Keratinocyte (primary cell): ENCODE measurements around the gene CYB5A. TPM values are rescaled to one million over a fixed set of nuclear protein-coding genes. Genes with fewer than 3 reads are reported as not detected.

Experiments used
- DNase-seq: peaks from one replicate; pipeline ENCODE4 v3.0.0-alpha.2; 2011; ENCODE audit warnings: low read depth, missing footprints, low spot score
- FAIRE-seq: peaks from 2 replicates; lab custom pipeline; 2011; peaks lifted over from hg19 to GRCh38; lab: Jason Lieb, UNC
- H2AFZ ChIP-seq: 2 replicates; pipeline ENCODE4 v1.6.0; 2012; ENCODE audit warnings: low read length, control low read depth, inconsistent platforms; ENCODE audit not compliant: control insufficient read depth
- H3K27ac ChIP-seq: 2 replicates; pipeline ENCODE4 v1.5.1; 2011; ENCODE audit warnings: low read length; ENCODE audit not compliant: control insufficient read depth, insufficient read depth
- H3K27me3 ChIP-seq: 3 replicates; pipeline ENCODE4 v1.6.0; 2011; ENCODE audit warnings: low read length; ENCODE audit not compliant: control insufficient read depth, insufficient read depth; ENCODE audit errors: extremely low read depth
- H3K36me3 ChIP-seq, 2 experiments: 2 replicates in 1 of 2; 3 replicates in 1 of 2; pipeline ENCODE4 v1.5.1; 2011; ENCODE audit warnings: low read length in 2 of 2, mild to moderate bottlenecking in 1 of 2; ENCODE audit not compliant: control insufficient read depth in 2 of 2, insufficient read depth in 2 of 2; ENCODE audit errors: extremely low read depth in 1 of 2
- H3K4me1 ChIP-seq: 3 replicates; pipeline ENCODE4 v1.5.1; 2011; ENCODE audit warnings: low read length; ENCODE audit not compliant: control insufficient read depth, insufficient read depth; ENCODE audit errors: extremely low read depth
- H3K4me2 ChIP-seq: 3 replicates; pipeline ENCODE4 v1.6.0; 2011; ENCODE audit warnings: low read depth, low read length; ENCODE audit not compliant: control insufficient read depth, insufficient read depth; ENCODE audit errors: extremely low read depth
- H3K4me3 ChIP-seq, 3 experiments: fragments of 200-600 bp in 1 of 3; sonication (generic) in 1 of 3; 2 replicates in 2 of 3; 3 replicates in 1 of 3; pipeline ENCODE4 v1.5.1; 2011 to 2016; ENCODE audit warnings: low read length in 3 of 3, mild to moderate bottlenecking in 3 of 3, control low read depth in 2 of 3, inconsistent platforms in 1 of 3, low read depth in 1 of 3, mixed read lengths in 1 of 3, mixed run types in 1 of 3, moderate library complexity in 1 of 3; ENCODE audit not compliant: control insufficient read depth in 2 of 3, insufficient read depth in 2 of 3; ENCODE audit errors: extremely low read depth in 1 of 3
- H3K79me2 ChIP-seq: 2 replicates; pipeline ENCODE4 v1.6.0; 2012; ENCODE audit warnings: low read length; ENCODE audit not compliant: control insufficient read depth, insufficient read depth
- H3K9ac ChIP-seq: 3 replicates; pipeline ENCODE4 v1.6.0; 2011; ENCODE audit warnings: low read length; ENCODE audit not compliant: control insufficient read depth, insufficient read depth; ENCODE audit errors: extremely low read depth
- H3K9me1 ChIP-seq: 3 replicates; pipeline ENCODE4 v1.6.0; 2011; ENCODE audit warnings: low read length; ENCODE audit not compliant: control insufficient read depth, insufficient read depth; ENCODE audit errors: extremely low read depth
- H3K9me3 ChIP-seq: 2 replicates; pipeline ENCODE4 v1.5.1; 2012; ENCODE audit warnings: low read depth, low read length; ENCODE audit not compliant: control insufficient read depth
- H4K20me1 ChIP-seq: 3 replicates; pipeline ENCODE4 v1.6.0; 2011; ENCODE audit warnings: low read length; ENCODE audit not compliant: control insufficient read depth, insufficient read depth; ENCODE audit errors: extremely low read depth
- EZH2 ChIP-seq: IDR thresholded peaks from one replicate; pipeline ENCODE4 v1.6.1; 2012; ENCODE audit warnings: inconsistent platforms, mild to moderate bottlenecking, low read length, moderate library complexity
- dilution Hi-C: fragments of 300-500 bp; cut with MboI; formaldehyde crosslinking; loops from one replicate; pipeline ENCODE4 v1.7.0; 2020; ENCODE audit warnings: low sequenced_read_pairs; ENCODE audit not compliant: extremely low pct_ligation_motif_present
- polyA plus RNA-seq, 5 experiments: library from polyadenylated mRNA; depleted of rRNA in 3 of 5; stranded (reverse) in 3 of 5; stranded (forward) in 1 of 5; unstranded in 1 of 5; fragments of >200 nt; gene quantifications; 1 replicate in 1 of 5; 2 replicates in 3 of 5; 3 replicates in 1 of 5; pipeline versions ENCODE4 v1.2.1 to v1.2.3, GENCODE V29; 2011 to 2012; ENCODE audit warnings: missing spikeins in 2 of 5, low read depth in 1 of 5, low replicate concordance in 1 of 5
- TF ChIP-seq, protein P1 (sequence below), 3 experiments: IDR thresholded peaks in 1 of 3; conservative IDR thresholded peaks in 1 of 3; optimal IDR thresholded peaks in 1 of 3; 2 replicates in 2 of 3; 3 replicates in 1 of 3; pipeline versions ENCODE3 to v1.5.1; 2011; ENCODE audit warnings: low read length in 3 of 3, mild to moderate bottlenecking in 3 of 3, moderate library complexity in 2 of 3, control low read depth in 1 of 3, inconsistent platforms in 1 of 3; ENCODE audit not compliant: insufficient read depth in 2 of 3; ENCODE audit errors: extremely low read depth in 1 of 3

CYB5A gene
- polyA plus RNA-seq, 1 donor (not counting 4 experiments of a cell fraction or from before 2014, with no cell fraction given) = 49.4 TPM

DNA sequence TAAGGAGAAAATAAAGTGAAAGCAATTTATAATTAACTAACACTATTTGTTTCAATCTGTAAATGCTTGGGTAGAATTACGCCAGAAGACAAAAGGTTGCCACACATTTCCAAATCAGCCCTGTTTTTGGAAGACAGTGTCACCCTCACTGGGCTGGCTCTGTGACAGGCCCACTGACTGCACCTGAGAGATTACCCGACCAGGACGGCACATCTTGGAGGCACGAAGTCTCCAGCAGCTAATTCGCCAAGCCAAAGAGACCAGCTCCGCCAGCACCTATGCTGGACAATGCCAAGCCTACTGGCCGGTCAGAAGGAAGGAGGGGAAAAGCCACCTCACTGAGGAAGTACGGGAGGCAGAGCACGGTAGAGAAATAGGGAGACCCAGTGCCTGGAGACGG, 61.9 kb downstream of the CYB5A start:
- H3K9ac ChIP-seq = no peak overlapping the region
- H4K20me1 ChIP-seq = peaks cover 3% of the 10 kb centered on the region
- H3K4me2 ChIP-seq = no peak overlapping the region
- no peaks in the 10 kb centered on the region for H3K36me3 ChIP-seq
- no peak for TF ChIP-seq EZH2
- TF ChIP-seq, protein P1, sequence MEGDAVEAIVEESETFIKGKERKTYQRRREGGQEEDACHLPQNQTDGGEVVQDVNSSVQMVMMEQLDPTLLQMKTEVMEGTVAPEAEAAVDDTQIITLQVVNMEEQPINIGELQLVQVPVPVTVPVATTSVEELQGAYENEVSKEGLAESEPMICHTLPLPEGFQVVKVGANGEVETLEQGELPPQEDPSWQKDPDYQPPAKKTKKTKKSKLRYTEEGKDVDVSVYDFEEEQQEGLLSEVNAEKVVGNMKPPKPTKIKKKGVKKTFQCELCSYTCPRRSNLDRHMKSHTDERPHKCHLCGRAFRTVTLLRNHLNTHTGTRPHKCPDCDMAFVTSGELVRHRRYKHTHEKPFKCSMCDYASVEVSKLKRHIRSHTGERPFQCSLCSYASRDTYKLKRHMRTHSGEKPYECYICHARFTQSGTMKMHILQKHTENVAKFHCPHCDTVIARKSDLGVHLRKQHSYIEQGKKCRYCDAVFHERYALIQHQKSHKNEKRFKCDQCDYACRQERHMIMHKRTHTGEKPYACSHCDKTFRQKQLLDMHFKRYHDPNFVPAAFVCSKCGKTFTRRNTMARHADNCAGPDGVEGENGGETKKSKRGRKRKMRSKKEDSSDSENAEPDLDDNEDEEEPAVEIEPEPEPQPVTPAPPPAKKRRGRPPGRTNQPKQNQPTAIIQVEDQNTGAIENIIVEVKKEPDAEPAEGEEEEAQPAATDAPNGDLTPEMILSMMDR (optimal IDR thresholded peaks at IDR 0.05 in 1 of 3, IDR thresholded peaks at IDR 0.05 in 1 of 3, conservative IDR thresholded peaks at IDR 0.05 in 1 of 3; ENCODE audit: extremely low read depth in 1 of 3, insufficient read depth in 2 of 3, low read length in 3 of 3) = no peak
- dilution Hi-C loops = no loop called here
- H3K27ac ChIP-seq = no peak overlapping the region
- peaks cover 7% of the 10 kb centered on the region for H3K4me1 ChIP-seq
- no peaks in the 10 kb centered on the region for H3K9me3 ChIP-seq
- no peak overlapping the region for H3K4me3 ChIP-seq
- no peak for DNase-seq
- no peak overlapping the region for H2AFZ ChIP-seq
- H3K79me2 ChIP-seq = no peaks in the 10 kb centered on the region
- no peaks in the 10 kb centered on the region for H3K27me3 ChIP-seq
- H3K9me1 ChIP-seq = no peaks in the 10 kb centered on the region
- FAIRE-seq = no peak

DNA sequence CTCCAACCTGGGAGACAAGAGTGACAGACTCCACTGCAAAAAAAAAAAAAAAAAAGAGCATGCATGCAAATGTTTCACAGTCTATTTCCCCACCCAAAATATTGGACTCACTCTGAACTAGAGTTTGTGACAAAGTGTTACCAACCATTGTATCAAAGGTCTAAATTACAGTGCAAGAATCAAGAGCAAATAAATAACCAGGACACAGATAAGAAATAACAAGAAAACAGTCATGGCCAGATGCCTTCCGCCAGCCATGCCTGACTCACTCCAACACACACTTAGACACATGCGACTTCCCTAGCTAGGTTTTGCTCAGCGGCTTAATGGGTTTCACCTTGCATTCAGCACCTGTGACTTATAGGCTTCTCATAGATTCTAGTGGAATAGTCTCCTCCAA, 62.8 kb downstream of the CYB5A start:
- H3K27me3 ChIP-seq = no peaks in the 10 kb centered on the region
- TF ChIP-seq, protein P1 (optimal IDR thresholded peaks at IDR 0.05 in 1 of 3, IDR thresholded peaks at IDR 0.05 in 1 of 3, conservative IDR thresholded peaks at IDR 0.05 in 1 of 3; ENCODE audit: extremely low read depth in 1 of 3, insufficient read depth in 2 of 3, low read length in 3 of 3) = no peak

More for the DNA sequence above, 62.8 kb downstream of the CYB5A start:
- no peaks in the 10 kb centered on the region for H3K79me2 ChIP-seq
- FAIRE-seq (no peak), DNase-seq (no peak)
- H3K27ac ChIP-seq = no peak overlapping the region
- H3K36me3 ChIP-seq = no peaks in the 10 kb centered on the region
- H3K9ac ChIP-seq = no peak overlapping the region
- H2AFZ ChIP-seq = no peak overlapping the region
- no peaks in the 10 kb centered on the region for H3K9me1 ChIP-seq
- no peaks in the 10 kb centered on the region for H3K9me3 ChIP-seq
- H4K20me1 ChIP-seq = no peaks in the 10 kb centered on the region
- dilution Hi-C loops = no loop called here
- H3K4me3 ChIP-seq = no peak overlapping the region
- no peaks in the 10 kb centered on the region for H3K4me1 ChIP-seq
- no peak overlapping the region for H3K4me2 ChIP-seq
